AG09309 (cell line): ENCODE data around the gene YY1.

Source experiments
- DNase-seq: peaks from one replicate; pipeline ENCODE4 v3.0.0-alpha.2; 2010; ENCODE audit warnings: low read depth
- H3K4me3 ChIP-seq: 2 replicates; pipeline ENCODE4 v1.5.1; 2011; ENCODE audit warnings: mild to moderate bottlenecking, low read depth, low read length, moderate library complexity; ENCODE audit not compliant: control insufficient read depth
- CTCF ChIP-seq: IDR thresholded peaks from 2 replicates; pipeline ENCODE4 v1.5.1; 2011; ENCODE audit warnings: mild to moderate bottlenecking, low read depth, low read length, inconsistent platforms; ENCODE audit not compliant: insufficient read depth, control insufficient read depth; ENCODE audit errors: missing control alignments

YY1 gene

GRCh38 chr14:100292301-100292775 lies 53.4 kb downstream of the YY1 start:
- no peak for DNase-seq
- no peak overlapping the region for H3K4me3 ChIP-seq
- no peak for TF ChIP-seq CTCF

- DNase-seq, result no peak
- TF ChIP-seq CTCF, result no peak
- no peak overlapping the region for H3K4me3 ChIP-seq
These were observed 54.0 kb downstream of the YY1 start for GRCh38 chr14:100292776-100293461.

GRCh38 chr14:100293497-100294212 lies 54.7 kb downstream of the YY1 start:
- no peak overlapping the region for H3K4me3 ChIP-seq

GRCh38 chr14:100294213-100294962 lies 55.4 kb downstream of the YY1 start:
- H3K4me3 ChIP-seq, result no peak overlapping the region
- no peak for DNase-seq
- no peak for TF ChIP-seq CTCF

More at GRCh38 chr14:100293497-100294212, 54.7 kb downstream of the YY1 start:
- no peak for DNase-seq
- TF ChIP-seq CTCF, result no peak

GRCh38 chr14:100294963-100295330 lies 56.0 kb downstream of the YY1 start:
- no peak overlapping the region for H3K4me3 ChIP-seq
- DNase-seq, result no peak
- no peak for TF ChIP-seq CTCF

- DNase-seq, result no peak
- TF ChIP-seq CTCF, result no peak
- no peak overlapping the region for H3K4me3 ChIP-seq
These were observed 56.6 kb downstream of the YY1 start for GRCh38 chr14:100295376-100296105.
